SJCRH30 (cell line): ENCODE data around the gene GMFB. TPM values are rescaled to one million over a fixed set of nuclear protein-coding genes. Genes with fewer than 3 reads are reported as not detected.

Experiments used
- DNase-seq, 2 experiments: peaks; one replicate each; pipeline ENCODE4 v3.0.0-alpha.2; 2015 to 2020
- H3K27ac ChIP-seq: fragments of 250-450 bp; sonication (Bioruptor Pico); 2 replicates; pipeline ENCODE4 v1.5.1; 2020; ENCODE audit warnings: mild to moderate bottlenecking, moderate library complexity
- H3K27me3 ChIP-seq: fragments of 250-450 bp; sonication (Bioruptor Pico); 2 replicates; pipeline ENCODE4 v1.5.1; 2020; ENCODE audit warnings: mild to moderate bottlenecking, moderate library complexity
- H3K36me3 ChIP-seq: fragments of 250-450 bp; sonication (Bioruptor Pico); 2 replicates; pipeline ENCODE4 v1.5.1; 2020; ENCODE audit warnings: mild to moderate bottlenecking, moderate library complexity
- H3K4me1 ChIP-seq: fragments of 250-450 bp; sonication (Bioruptor Pico); 2 replicates; pipeline ENCODE4 v1.5.1; 2020; ENCODE audit warnings: mild to moderate bottlenecking, moderate library complexity
- H3K4me3 ChIP-seq: fragments of 250-450 bp; sonication (Bioruptor Pico); 2 replicates; pipeline ENCODE4 v1.5.1; 2020; ENCODE audit warnings: mild to moderate bottlenecking, moderate library complexity
- H3K9me3 ChIP-seq: fragments of 250-450 bp; sonication (Bioruptor Pico); replicated peaks from 2 replicates; pipeline ENCODE4 v1.5.1; 2020; ENCODE audit warnings: mild to moderate bottlenecking, moderate library complexity
- total RNA-seq: library from RNA; depleted of rRNA; stranded (reverse); fragments of >200 nt; shearing (Covaris generic); gene quantifications from 2 replicates; pipeline ENCODE4 v1.2.3, GENCODE V29; 2014

The GMFB gene
- total RNA-seq, 1 experiment from 2014 or later: 74.3 TPM

DNA sequence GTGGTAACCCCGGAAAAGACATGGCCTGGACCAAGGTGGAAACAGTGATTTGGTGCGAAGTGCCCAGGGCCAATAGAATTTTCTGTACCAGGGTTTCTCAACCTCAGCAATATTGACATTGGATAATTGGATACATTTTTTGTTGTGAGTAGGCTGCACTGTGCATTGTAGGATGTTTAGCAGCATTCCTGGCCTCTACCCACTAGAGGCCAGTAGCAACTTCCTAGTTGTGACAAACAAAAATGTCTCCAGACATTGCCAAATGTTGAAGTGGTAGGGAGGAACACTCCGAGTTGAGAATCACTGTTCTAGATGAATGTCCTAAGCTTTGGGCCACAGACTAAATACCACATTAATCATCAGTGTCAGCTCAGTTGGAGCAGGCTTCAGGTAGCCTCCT lies 14.7 kb upstream of the GMFB start:
- Histone ChIP-seq H3K27ac (no peak overlapping the region), H3K4me3 (no peak overlapping the region), H3K27me3 (no peaks in the 10 kb centered on the region), H3K4me1 (no peaks in the 10 kb centered on the region), H3K9me3 (no peaks in the 10 kb centered on the region; the same call in 1 of the 2 replicates), H3K36me3 (no peaks in the 10 kb centered on the region)
- peak in 1 of 2 experiments; percentile 21 for DNase-seq

DNA sequence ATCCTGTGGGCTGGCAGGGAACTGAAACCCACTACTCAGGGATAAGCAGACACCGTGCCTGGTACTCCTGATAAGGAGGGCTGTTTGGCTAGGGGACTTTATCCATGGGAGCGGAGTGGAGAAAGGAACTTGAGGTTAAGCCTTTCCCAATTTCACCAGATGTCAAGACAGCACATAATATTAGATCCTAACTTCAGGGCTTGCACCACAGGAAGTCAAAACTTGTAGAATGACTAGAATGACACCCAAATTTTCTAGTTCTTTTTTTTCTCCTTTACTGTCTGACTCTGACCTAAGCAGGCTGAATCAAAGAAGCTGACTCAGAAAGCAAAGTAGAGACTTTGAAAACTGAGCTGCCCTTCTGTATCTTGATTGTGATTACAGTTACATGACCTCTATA lies 13.8 kb upstream of the GMFB start:
- no peaks in the 10 kb centered on the region; the same call in 1 of the 2 replicates for H3K9me3 ChIP-seq
- DNase-seq: no peak

GRCh38 chr14:54501480-54501879 lies 12.7 kb upstream of the GMFB start:
- DNase-seq: no peak
- H3K4me1 ChIP-seq: no peaks in the 10 kb centered on the region
- H3K27me3 ChIP-seq: no peaks in the 10 kb centered on the region
- no peak overlapping the region for H3K4me3 ChIP-seq
- no peaks in the 10 kb centered on the region; the same call in 1 of the 2 replicates for H3K9me3 ChIP-seq
- H3K36me3 ChIP-seq: no peaks in the 10 kb centered on the region
- H3K27ac ChIP-seq: no peak overlapping the region

More for the DNA sequence above, 13.8 kb upstream of the GMFB start:
- no peak overlapping the region for H3K4me3 ChIP-seq
- no peak overlapping the region for H3K27ac ChIP-seq
- H3K27me3 ChIP-seq: no peaks in the 10 kb centered on the region
- no peaks in the 10 kb centered on the region for H3K4me1 ChIP-seq
- H3K36me3 ChIP-seq: no peaks in the 10 kb centered on the region

DNA sequence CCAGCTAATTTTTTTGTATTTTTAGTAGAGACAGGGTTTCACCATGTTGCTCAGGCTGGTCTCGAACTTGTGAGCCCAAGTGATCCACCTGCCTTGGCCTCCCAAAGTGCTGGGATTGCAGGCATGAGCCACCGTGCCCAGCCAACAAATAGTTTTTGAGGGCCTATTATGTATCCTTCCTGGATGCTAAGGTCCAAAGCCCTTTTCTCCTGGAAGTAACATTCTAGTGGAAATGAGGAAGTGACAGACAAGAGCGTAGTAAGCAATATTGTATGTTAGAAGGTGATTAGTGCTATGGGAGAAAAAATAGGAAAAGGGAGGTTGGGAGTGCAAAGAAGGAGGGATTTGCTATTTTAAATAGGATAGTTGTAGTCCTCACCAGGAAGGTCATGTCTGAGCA lies 12.0 kb upstream of the GMFB start:
- Histone ChIP-seq H3K27ac (no peak overlapping the region), H3K4me3 (no peak overlapping the region), H3K4me1 (no peaks in the 10 kb centered on the region), H3K36me3 (no peaks in the 10 kb centered on the region), H3K9me3 (no peaks in the 10 kb centered on the region; the same call in 1 of the 2 replicates), H3K27me3 (no peaks in the 10 kb centered on the region)
- no peak for DNase-seq

DNA sequence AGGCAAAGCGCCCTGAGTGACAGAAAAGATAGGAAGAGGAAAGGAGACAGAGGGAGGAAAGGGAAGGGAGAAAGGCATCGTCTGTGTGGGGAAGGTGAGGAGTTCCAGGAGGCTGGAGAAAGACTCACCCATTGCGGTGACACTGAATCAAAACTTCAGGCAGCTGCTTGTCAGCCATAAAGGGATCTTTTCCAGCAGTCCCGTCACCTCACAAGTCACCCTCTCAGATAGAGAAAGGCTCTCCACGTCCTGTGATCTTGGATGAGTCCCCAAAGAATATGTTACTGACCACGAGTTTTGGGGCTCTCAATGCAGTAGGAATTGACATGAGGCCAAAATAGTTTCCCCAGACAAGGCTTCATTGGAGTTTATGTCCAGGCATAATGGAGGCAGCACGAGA lies 9.8 kb upstream of the GMFB start:
- Histone ChIP-seq H3K27ac (no peak overlapping the region), H3K27me3 (no peaks in the 10 kb centered on the region), H3K9me3 (no peaks in the 10 kb centered on the region; the same call in 1 of the 2 replicates), H3K4me1 (no peaks in the 10 kb centered on the region), H3K4me3 (no peak overlapping the region), H3K36me3 (no peaks in the 10 kb centered on the region)
- no peak for DNase-seq

DNA sequence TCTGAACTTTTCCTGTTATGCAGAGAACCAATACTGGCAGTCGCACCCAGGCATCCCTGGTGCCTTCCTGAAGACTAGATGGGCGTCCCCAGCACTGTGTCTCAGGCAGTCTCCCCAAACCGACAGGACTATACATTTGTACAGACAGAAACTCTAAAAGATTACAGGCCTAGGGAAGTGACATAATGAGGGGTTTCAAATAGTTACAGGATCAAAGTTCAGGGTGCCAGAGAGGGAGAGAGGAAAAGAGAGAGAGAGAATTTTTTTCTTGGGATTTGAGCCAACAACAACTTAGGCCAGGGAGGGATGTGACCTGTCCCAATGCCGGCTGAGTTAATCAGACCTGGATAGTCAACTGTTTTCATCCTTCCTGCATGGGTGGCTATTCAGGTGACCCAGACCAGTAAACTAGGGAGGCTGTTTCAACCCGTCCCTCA lies 9.3 kb upstream of the GMFB start:
- Histone ChIP-seq H3K27ac (no peak overlapping the region), H3K4me3 (no peak overlapping the region), H3K27me3 (no peaks in the 10 kb centered on the region), H3K36me3 (no peaks in the 10 kb centered on the region), H3K4me1 (no peaks in the 10 kb centered on the region), H3K9me3 (no peaks in the 10 kb centered on the region; the same call in 1 of the 2 replicates)
- DNase-seq: no peak

GRCh38 chr14:54497224-54497623 lies 8.4 kb upstream of the GMFB start:
- no peaks in the 10 kb centered on the region for H3K4me1 ChIP-seq
- H3K4me3 ChIP-seq: no peak overlapping the region
- H3K9me3 ChIP-seq: no peaks in the 10 kb centered on the region; the same call in 1 of the 2 replicates
- no peak overlapping the region for H3K27ac ChIP-seq
- no peak for DNase-seq
- H3K36me3 ChIP-seq: no peaks in the 10 kb centered on the region
- no peaks in the 10 kb centered on the region for H3K27me3 ChIP-seq

DNA sequence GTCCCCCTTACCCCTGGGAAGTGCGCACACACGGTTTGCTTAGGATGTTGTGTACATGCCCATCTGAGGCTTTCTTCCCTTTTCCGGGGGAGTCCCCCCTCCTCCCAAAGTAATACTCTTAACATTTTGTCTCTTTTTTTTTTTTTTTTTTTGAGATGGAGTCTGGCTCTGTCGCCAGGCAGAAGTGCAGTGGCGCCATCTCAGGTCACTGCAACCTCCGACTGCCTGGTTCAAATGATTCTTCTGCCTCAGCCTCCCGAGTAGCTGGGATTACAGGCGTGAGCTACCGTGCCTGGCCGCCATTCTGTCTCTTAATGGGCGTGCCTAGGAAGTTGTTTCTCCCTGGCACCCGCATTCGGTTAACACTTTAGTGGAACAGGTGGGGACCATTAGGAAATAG lies 4.5 kb upstream of the GMFB start:
- Histone ChIP-seq H3K36me3 (no peaks in the 10 kb centered on the region), H3K27ac (no peak overlapping the region), H3K27me3 (no peaks in the 10 kb centered on the region), H3K4me1 (peaks cover 5% of the 10 kb centered on the region), H3K9me3 (no peaks in the 10 kb centered on the region), H3K4me3 (peak overlapping the region; percentile 40)
- DNase-seq: peak; percentile 28 to 49

GRCh38 chr14:54490445-54491175 lies 1.8 kb upstream of the GMFB start:
- Histone ChIP-seq H3K9me3 (no peaks in the 10 kb centered on the region), H3K27me3 (no peaks in the 10 kb centered on the region), H3K4me3 (no peak overlapping the region), H3K27ac (no peak overlapping the region), H3K36me3 (no peaks in the 10 kb centered on the region), H3K4me1 (peaks cover 5% of the 10 kb centered on the region)
- DNase-seq: no peak

DNA sequence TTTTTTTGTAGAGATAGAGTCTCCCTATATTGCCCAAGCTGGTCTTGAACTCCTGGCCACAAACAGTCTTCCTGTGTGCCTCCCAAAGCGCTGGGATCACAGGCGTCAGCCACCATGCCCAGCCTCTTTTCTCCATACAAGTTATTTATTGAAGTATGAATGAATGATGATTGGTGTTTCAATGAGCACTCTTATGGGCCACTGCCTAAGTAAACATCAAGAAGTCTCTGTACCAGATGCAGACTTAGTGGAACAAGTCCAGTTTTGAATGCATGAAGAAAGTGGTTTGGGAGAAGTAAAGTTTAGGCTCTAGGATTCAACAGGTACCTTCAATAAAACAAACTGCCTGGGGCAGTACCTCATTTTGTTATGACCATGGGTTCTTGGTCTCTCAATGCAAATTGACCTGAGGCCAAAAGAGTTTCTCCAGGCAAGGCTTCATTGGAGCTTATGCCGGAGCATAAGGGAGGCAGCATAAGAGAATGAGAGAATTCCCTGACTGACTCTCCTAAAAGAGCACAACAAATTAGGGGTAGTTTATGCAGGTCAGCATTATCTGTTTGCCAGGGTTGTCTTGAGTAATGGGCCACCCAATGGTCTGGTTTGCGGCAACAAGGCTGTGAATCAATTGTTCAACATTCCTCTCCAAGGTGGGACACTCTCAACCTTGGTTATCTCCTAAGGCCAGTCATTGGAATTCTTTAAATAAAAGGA lies 1.1 kb upstream of the GMFB start:
- H3K4me3 ChIP-seq: peak overlapping the region; percentile 71
- peak overlapping the region; percentile 82; the same call in 1 of the 2 replicates for H3K27ac ChIP-seq
- no peaks in the 10 kb centered on the region for H3K36me3 ChIP-seq
- peaks cover 5% of the 10 kb centered on the region for H3K4me1 ChIP-seq
- DNase-seq: no peak
- no peaks in the 10 kb centered on the region for H3K9me3 ChIP-seq
- no peaks in the 10 kb centered on the region for H3K27me3 ChIP-seq

DNA sequence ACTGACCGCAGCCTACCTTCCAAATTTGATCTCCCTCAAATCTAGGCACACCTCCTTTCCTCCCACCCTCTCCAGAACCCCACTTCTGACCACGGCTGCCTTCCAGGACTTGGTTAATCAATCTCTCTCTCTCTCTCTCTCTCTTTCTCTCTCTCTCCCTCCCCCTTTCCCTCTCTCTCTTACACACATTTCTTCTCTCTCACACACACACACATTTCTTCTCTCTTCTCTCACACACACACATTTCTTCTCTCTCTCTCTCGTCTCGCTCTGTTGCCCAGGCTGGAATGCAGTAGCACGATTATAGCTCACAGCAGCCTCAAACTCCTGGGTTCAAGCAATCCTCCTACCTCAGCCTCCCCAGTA lies 521 bp upstream of the GMFB start:
- peak overlapping the region; percentile 82 for H3K27ac ChIP-seq
- no peaks in the 10 kb centered on the region for H3K27me3 ChIP-seq
- no peaks in the 10 kb centered on the region for H3K36me3 ChIP-seq
- DNase-seq: no peak
- H3K9me3 ChIP-seq: no peaks in the 10 kb centered on the region
- H3K4me1 ChIP-seq: peaks cover 5% of the 10 kb centered on the region
- H3K4me3 ChIP-seq: peak overlapping the region; percentile 71

- Histone ChIP-seq H3K4me3 (peak overlapping the region; percentile 71), H3K27ac (peak overlapping the region; percentile 82), H3K4me1 (peaks cover 5% of the 10 kb centered on the region), H3K9me3 (no peaks in the 10 kb centered on the region), H3K27me3 (no peaks in the 10 kb centered on the region), H3K36me3 (no peaks in the 10 kb centered on the region)
- DNase-seq: no peak
Measured at GRCh38 chr14:54488318-54488645, 498 bp downstream of the GMFB start.

DNA sequence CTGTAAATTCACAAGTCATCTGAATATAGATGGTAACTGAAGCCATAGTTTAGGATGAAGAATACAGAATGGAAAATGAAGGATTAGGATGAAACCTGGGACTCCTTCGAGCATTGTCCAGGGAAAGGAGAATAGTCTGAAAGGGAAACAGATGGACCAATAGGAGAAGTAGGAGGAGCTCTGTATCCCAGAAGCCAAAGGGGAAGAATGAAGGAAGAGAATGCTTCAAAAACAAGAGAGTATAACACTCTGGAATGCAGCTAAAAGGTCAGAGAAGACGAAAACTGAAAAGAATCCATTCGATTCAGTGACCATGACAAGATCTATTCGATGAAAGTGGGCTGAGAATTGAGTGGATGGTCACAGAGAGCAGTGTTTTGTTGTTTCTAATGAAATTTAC lies 1.0 kb downstream of the GMFB start:
- DNase-seq: peak in 1 of 2 experiments; percentile 39

DNA sequence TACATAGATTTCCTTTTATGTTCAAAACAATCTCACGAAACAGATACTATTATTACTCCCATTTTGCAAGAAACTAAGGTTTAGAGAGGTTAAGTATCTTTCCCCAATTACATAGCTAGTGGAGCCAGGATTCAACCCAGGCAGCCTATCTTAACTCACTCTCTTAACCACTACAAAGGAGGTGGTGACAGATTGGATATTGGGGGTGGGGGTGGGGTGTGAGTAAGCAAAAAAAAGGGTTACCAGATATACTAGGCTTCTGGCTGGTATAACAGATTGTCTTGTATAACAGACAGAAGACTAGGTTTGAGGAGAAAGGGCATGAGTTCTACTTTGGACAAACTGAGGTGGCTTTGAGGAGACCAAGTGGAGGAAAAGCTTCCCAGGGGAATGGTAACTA lies 2.1 kb downstream of the GMFB start:
- H3K27me3 ChIP-seq: no peaks in the 10 kb centered on the region
- no peaks in the 10 kb centered on the region for H3K9me3 ChIP-seq
- H3K4me1 ChIP-seq: peaks cover 5% of the 10 kb centered on the region
- DNase-seq: no peak
- H3K36me3 ChIP-seq: peaks cover 8% of the 10 kb centered on the region; the same call in 1 of the 2 replicates
- H3K27ac ChIP-seq: no peak overlapping the region
- no peak overlapping the region for H3K4me3 ChIP-seq

More for the DNA sequence above, 1.0 kb downstream of the GMFB start:
- peak overlapping the region; percentile 71 for H3K4me3 ChIP-seq
- peaks cover 5% of the 10 kb centered on the region for H3K4me1 ChIP-seq
- H3K27ac ChIP-seq: peak overlapping the region; percentile 82
- peaks cover 3% of the 10 kb centered on the region; the same call in 1 of the 2 replicates for H3K36me3 ChIP-seq
- no peaks in the 10 kb centered on the region for H3K9me3 ChIP-seq
- H3K27me3 ChIP-seq: no peaks in the 10 kb centered on the region

DNA sequence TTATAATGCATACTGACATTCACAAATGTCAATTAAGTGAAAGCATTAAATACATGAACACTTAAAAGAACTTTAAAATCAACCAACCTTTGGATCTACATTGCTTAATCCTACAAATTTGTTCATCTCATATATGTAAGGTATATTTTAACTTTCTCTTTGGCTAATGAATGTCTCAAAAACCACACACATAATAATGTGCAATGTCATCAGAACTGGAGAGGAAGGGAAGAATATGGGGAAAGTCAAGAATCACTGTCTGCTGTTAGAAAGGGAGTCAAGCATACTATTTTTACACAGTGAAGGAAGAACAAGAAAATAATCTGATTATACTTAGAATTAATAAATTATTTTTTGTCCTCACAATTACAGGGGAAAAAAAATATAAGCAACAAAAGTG lies 4.9 kb downstream of the GMFB start:
- H3K36me3 ChIP-seq: peaks cover 30% of the 10 kb centered on the region
- H3K4me1 ChIP-seq: no peaks in the 10 kb centered on the region; the same call in 1 of the 2 replicates
- H3K4me3 ChIP-seq: no peak overlapping the region
- no peak overlapping the region for H3K27ac ChIP-seq
- H3K27me3 ChIP-seq: no peaks in the 10 kb centered on the region
- H3K9me3 ChIP-seq: no peaks in the 10 kb centered on the region
- no peak for DNase-seq
